Right lobe of liver (tissue), 6 donors: ENCODE data around the gene PRMT5. TPM values are rescaled to one million over a fixed set of nuclear protein-coding genes. Genes with fewer than 3 reads are reported as not detected.

Experiments used
- ATAC-seq, 4 donors: fragments of 200-7000 bp; cut with Tn5 transposase; one replicate each; pipeline ENCODE4 v1.9.1; 2020; ENCODE audit warnings: mild to moderate bottlenecking in 4 of 4, moderate library complexity in 4 of 4
- DNase-seq, 3 donors: peaks; one replicate each; pipeline ENCODE4 v3.0.0-alpha.2; 2020
- H3K27ac ChIP-seq, 3 donors: fragments of 200-600 bp; one replicate each; pipeline ENCODE4 v1.8.0; 2022
- H3K27me3 ChIP-seq, 2 donors: fragments of 200-600 bp; one replicate each; pipeline ENCODE4 v1.8.0; 2022
- H3K36me3 ChIP-seq, 4 donors: fragments of 200-600 bp; sonication (generic) in 1 of 4; one replicate each; pipeline versions ENCODE4 v1.5.1 to v1.8.0; 2017 to 2022; ENCODE audit warnings: control low read depth in 1 of 4
- H3K4me1 ChIP-seq, 4 donors: fragments of 200-600 bp; sonication (generic) in 1 of 4; one replicate each; pipeline versions ENCODE4 v1.5.1 to v1.8.0; 2017 to 2022; ENCODE audit warnings: control low read depth in 1 of 4
- H3K4me3 ChIP-seq, 3 donors: fragments of 200-600 bp; one replicate each; pipeline ENCODE4 v1.8.0; 2022
- H3K9me3 ChIP-seq, 4 donors: fragments of 200-600 bp; sonication (generic) in 1 of 4; one replicate each; pipeline versions ENCODE4 v1.5.1 to v1.8.0; 2017 to 2022; ENCODE audit warnings: control low read depth in 1 of 4
- POLR2A ChIP-seq: fragments of 450-650 bp; IDR thresholded peaks from one replicate; pipeline ENCODE4 v1.6.1; 2017; ENCODE audit warnings: antibody characterized with exemption, mild to moderate bottlenecking
- WGBS: methylation state at CpG from one replicate; pipeline ENCODE4 v1.1.6; 2018; ENCODE audit warnings: low coverage, low lambda C conversion rate; ENCODE audit not compliant: insufficient coverage; ENCODE audit errors: missing lambda C conversion rate; 5-methylcytosine and 5-hydroxymethylcytosine counted together
- intact Hi-C, 2 donors: fragments of 100-400 bp; cut with DNase I; formaldehyde crosslinking; loops; one replicate each; pipeline versions ENCODE4 v1.11.2 to v1.14.1; 2022
- total RNA-seq, 6 experiments: library from RNA; depleted of rRNA in 2 of 6; stranded (reverse); fragments of >200 nt in 2 of 6; fragmentation: NEBNext Ultra II Directional in 3 of 6; extraction: Animal tissue kit (Norgen Biotek cat#: 25700) in 3 of 6; gene quantifications; one replicate each; pipeline versions ENCODE4 v1.1.0 to v1.2.4, GENCODE V29; 2016 to 2023
- TF ChIP-seq, protein P1 (sequence below), 4 donors: fragments of 200-600 bp in 3 of 4; fragments of 450-650 bp in 1 of 4; IDR thresholded peaks; one replicate each; pipeline versions ENCODE4 v1.5.1 to v1.8.0; 2016 to 2022; ENCODE audit warnings: antibody characterized with exemption in 4 of 4, mild to moderate bottlenecking in 2 of 4
- donor health status: DM: no; HTN: yes; CAD: no.
- donor health status: DM: no; HTN: no; CAD: no.
- donor health status: DM: no; HTN: no; CAD: no.
- donor health status: DM: no; HTN: yes; CAD: no.
- donor health status: DM: no; HTN: yes; CAD: no.

PRMT5 gene
- total RNA-seq, 6 experiments from 2014 or later: 22.5 to 32.1 (median 25.7) TPM

DNA sequence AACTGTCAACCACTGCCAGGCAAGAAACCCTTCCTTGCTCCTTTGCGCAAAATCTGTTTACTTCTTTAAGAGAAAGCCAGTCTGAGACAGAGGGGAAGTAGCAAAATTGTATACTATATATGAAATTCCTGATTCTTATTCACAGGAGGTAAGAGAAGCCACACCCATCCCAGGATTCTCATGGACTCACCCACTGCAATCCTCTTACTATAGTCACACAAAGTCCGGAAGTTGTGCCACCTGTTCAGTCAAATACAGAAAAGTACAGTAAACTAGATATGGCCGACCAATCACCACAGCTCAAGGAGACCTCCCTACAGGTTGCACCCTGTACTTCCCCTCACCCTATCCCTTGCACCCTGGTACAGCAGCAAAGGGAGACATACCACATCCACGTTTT, 2.9 kb downstream of the PRMT5 start:
- Histone ChIP-seq H3K36me3 (peaks cover 0 to 51% (median 15%) of the 10 kb centered on the region in 4 donors), H3K9me3 (no peaks in the 10 kb centered on the region), H3K27ac (no peak overlapping the region), H3K4me3 (no peak overlapping the region), H3K4me1 (peaks cover 0 to 16% (median 0%) of the 10 kb centered on the region in 4 donors), H3K27me3 (no peaks in the 10 kb centered on the region)
- TF ChIP-seq, protein P1, sequence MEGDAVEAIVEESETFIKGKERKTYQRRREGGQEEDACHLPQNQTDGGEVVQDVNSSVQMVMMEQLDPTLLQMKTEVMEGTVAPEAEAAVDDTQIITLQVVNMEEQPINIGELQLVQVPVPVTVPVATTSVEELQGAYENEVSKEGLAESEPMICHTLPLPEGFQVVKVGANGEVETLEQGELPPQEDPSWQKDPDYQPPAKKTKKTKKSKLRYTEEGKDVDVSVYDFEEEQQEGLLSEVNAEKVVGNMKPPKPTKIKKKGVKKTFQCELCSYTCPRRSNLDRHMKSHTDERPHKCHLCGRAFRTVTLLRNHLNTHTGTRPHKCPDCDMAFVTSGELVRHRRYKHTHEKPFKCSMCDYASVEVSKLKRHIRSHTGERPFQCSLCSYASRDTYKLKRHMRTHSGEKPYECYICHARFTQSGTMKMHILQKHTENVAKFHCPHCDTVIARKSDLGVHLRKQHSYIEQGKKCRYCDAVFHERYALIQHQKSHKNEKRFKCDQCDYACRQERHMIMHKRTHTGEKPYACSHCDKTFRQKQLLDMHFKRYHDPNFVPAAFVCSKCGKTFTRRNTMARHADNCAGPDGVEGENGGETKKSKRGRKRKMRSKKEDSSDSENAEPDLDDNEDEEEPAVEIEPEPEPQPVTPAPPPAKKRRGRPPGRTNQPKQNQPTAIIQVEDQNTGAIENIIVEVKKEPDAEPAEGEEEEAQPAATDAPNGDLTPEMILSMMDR (IDR thresholded peaks at IDR 0.05): no peak
- no peak for TF ChIP-seq POLR2A
- 83% methylated on average over 3 of the region's 4 CpGs for WGBS
- ATAC-seq (no peak), DNase-seq (no peak)
- intact Hi-C loops: no loop called here

GRCh38 chr14:22925513-22925912, 3.7 kb downstream of the PRMT5 start:
- Histone ChIP-seq H3K4me1 (peaks cover 0 to 16% (median 0%) of the 10 kb centered on the region in 4 donors), H3K4me3 (no peak overlapping the region), H3K36me3 (peaks cover 0 to 58% (median 21%) of the 10 kb centered on the region in 4 donors), H3K27me3 (no peaks in the 10 kb centered on the region), H3K27ac (no peak overlapping the region), H3K9me3 (no peaks in the 10 kb centered on the region)
- no peak for ATAC-seq
- DNase-seq: no peak
- TF ChIP-seq, protein P1 (IDR thresholded peaks at IDR 0.05): no peak
- no peak for TF ChIP-seq POLR2A
- 96% methylated on average over 8 of the region's 8 CpGs for WGBS
- intact Hi-C loops: no loop called here

- Histone ChIP-seq H3K4me3 (no peak overlapping the region), H3K27me3 (no peaks in the 10 kb centered on the region), H3K4me1 (peaks cover 0 to 17% (median 0%) of the 10 kb centered on the region in 4 donors), H3K9me3 (no peaks in the 10 kb centered on the region), H3K36me3 (peaks cover 0 to 62% (median 21%) of the 10 kb centered on the region in 4 donors), H3K27ac (no peak overlapping the region)
- TF ChIP-seq POLR2A: no peak
- TF ChIP-seq, protein P1 (IDR thresholded peaks at IDR 0.05): no peak
- no peak for DNase-seq
- intact Hi-C loops: no loop called here
- 95% methylated on average over 5 of the region's 5 CpGs for WGBS
- no peak for ATAC-seq
Observed at GRCh38 chr14:22923746-22924145, 5.4 kb downstream of the PRMT5 start.

DNA sequence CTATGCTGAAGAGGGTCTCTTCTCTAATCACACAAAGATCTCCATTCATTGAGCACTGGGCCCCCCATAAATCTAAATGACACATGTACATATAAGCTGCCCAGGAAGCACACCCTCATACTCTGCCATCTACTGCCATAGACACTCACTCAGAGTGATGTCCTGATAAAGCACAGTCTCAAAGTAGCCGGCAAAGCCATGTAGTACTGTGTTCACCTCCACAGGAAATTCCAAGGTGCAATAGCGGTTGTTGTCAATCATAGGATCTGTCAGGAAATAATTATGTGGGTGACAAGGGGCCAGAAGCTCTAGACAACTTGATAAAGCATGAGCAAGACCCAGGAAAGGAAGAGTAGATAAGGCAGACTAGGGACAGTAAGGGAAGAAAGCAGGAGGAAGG, 6.9 kb downstream of the PRMT5 start:
- WGBS: 66% methylated on average over 2 of the region's 2 CpGs
- Histone ChIP-seq H3K4me3 (no peak overlapping the region), H3K9me3 (no peaks in the 10 kb centered on the region), H3K4me1 (peaks cover 0 to 6% (median 2%) of the 10 kb centered on the region in 4 donors), H3K36me3 (peaks cover 0 to 62% (median 21%) of the 10 kb centered on the region in 4 donors), H3K27me3 (no peaks in the 10 kb centered on the region), H3K27ac (no peak overlapping the region)
- ATAC-seq (no peak), DNase-seq (no peak)
- intact Hi-C loops: no loop called here
- TF ChIP-seq POLR2A: no peak
- TF ChIP-seq, protein P1 (IDR thresholded peaks at IDR 0.05): no peak

DNA sequence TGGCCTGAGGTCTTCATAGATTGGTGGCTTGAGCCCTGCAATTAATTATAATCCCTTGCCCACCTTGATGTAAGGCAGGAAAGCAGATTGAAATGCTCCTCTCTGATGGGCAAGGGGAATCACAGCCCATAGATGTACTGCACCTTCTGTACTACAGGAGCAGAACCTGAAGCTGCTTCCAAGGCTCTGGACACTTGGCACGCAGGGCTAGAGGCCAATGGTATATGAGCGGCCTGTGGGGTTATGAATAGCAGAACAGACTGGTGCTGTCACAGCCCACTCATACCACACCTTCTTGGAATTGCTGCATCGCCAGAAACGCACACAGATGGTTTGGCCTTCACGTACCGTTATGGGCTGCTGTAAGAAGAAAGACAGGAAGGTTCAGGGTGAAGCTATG, 8.5 kb downstream of the PRMT5 start:
- DNase-seq (no peak), ATAC-seq (no peak)
- H3K4me3 ChIP-seq: no peak overlapping the region
- H3K27me3 ChIP-seq: no peaks in the 10 kb centered on the region
- 90% methylated on average over 4 of the region's 6 CpGs for WGBS
- TF ChIP-seq POLR2A: no peak
- TF ChIP-seq, protein P1 (IDR thresholded peaks at IDR 0.05): no peak
- peaks cover 0 to 22% (median 9%) of the 10 kb centered on the region in 4 donors for H3K4me1 ChIP-seq
- no peak overlapping the region for H3K27ac ChIP-seq
- intact Hi-C loops: no loop called here
- no peaks in the 10 kb centered on the region for H3K9me3 ChIP-seq
- H3K36me3 ChIP-seq: peaks cover 0 to 52% (median 21%) of the 10 kb centered on the region in 4 donors
